Activated naive CD4-positive, alpha-beta T cell treated with anti-CD3 and anti-CD28 coated beads, Interleukin-2, amount 50 U/mL, for 16 hours (primary cell): ENCODE data around the gene PLA2G2F.

ENCODE experiments used
- DNase-seq: peaks from one replicate; pipeline ENCODE4 v3.0.0-alpha.2; 2020

Gene PLA2G2F

DNA sequence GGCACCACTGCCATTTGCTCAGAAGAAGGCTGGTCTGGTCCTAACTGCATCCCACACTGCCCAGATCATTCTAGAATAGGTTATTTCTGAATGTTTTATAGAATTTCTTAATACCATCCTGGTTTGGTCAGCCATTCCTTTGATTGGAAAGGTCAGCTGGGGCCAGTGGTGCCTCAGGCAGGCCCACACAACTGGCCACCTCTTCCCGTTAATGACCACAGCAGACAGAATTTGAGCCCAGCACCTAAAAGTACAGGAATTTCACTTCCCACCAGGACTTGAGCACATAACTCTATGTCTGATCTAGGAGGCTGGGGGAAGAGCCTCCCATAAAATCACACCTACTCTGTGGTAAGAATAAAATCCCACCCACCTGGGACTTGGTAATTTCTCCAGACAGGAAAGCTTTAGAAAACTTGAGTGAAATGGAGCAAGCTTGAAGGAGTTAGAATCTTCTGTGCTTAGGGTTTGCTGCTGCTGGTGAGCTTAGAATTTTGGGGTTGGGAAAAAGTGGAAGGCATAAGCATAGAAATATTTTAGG, 53.8 kb downstream of the PLA2G2F start:
- no peak for DNase-seq

GRCh38 chr1:20194224-20194623, 55.1 kb downstream of the PLA2G2F start:
- DNase-seq, result no peak

GRCh38 chr1:20194757-20195461, 55.8 kb downstream of the PLA2G2F start:
- DNase-seq, result peak; percentile 80

DNA sequence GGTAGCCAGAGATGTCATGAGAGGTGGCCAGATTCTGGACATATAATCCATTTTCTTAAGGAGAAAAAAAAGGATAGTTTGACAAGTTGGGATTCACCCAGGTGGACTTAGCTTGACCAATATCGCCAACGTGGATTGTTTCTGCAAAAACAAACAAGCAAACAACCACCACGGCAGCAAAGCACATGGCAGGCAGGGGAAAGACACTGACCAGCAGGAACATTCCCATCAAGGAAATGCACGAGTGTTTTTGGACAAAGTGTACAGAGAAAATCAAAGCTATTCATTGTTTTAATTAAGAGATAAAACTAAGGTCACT, 56.3 kb downstream of the PLA2G2F start:
- DNase-seq, result no peak

DNA sequence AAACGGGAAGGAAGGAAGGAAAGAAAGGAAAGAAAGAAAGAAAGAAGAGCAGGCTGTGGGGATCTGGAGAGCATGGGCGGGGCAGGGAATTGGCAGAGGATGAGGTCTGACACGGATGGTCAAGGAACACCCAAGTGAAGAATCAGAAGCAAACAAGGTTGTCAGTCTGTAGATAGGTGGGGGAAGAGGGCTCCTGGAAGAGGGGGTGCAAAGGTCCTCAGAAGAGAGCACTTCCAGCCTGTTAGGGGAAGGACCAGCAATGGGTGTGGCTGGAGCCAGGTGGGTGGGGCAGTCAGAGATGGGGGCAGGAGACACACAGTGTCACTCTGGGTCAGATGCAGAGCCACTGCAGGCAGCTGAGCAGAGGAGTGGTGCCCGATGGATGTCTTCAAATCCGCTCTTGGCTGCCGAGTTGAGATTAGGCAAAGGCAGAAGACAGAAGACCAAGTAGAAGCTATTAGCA, 58.2 kb downstream of the PLA2G2F start:
- no peak for DNase-seq

- DNase-seq, result no peak
Observed at GRCh38 chr1:20198296-20198695, 59.2 kb downstream of the PLA2G2F start.

DNA sequence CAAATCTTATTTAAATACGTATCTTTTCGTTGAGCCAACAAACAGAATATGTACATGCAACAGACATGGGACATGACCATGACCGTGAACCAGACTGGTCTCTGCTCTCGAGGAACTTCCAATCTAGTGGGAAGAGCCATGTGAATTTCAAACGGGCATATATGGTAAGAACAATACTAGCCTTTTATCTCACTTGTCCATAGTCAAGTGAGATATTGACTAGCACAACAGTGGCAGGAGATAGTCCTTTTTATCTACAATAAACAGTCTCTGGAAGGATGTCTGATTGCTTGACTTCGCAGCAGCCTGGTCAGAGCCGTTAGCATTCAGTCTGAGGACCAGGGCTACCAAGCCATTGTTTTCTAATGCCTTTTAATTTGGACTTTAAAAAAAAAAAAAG, 59.8 kb downstream of the PLA2G2F start:
- no peak for DNase-seq

DNA sequence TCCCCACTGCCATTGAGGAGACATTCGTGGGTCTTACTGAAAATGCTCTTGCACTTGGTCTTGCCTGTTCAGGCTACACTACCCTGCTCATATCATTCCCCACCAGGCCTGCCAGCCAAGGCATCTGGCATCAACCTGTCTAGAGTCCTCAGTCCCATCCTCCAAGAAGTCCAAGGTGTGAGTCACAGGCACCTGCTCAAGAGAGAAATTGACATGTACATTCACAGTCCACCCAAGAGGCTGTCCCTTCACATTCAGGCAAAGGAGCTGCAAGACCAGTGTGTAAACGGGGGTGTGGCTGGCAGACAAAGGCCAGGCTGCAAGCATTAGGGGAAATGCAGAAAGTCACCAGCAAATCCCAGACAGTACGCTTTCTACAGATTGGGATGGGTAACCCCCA, 60.3 kb downstream of the PLA2G2F start:
- DNase-seq, result no peak

- no peak for DNase-seq
Observed at GRCh38 chr1:20199840-20200239, 60.7 kb downstream of the PLA2G2F start.
